CD4-positive, alpha-beta T cell treated with Interleukin-4 for 1 hour (primary cell): ENCODE measurements around the gene ZC3H12D.

Experiments
- DNase-seq, 2 donors: peaks; one replicate each; pipeline ENCODE4 v3.0.0-alpha.2; 2020 to 2022

Gene ZC3H12D

DNA sequence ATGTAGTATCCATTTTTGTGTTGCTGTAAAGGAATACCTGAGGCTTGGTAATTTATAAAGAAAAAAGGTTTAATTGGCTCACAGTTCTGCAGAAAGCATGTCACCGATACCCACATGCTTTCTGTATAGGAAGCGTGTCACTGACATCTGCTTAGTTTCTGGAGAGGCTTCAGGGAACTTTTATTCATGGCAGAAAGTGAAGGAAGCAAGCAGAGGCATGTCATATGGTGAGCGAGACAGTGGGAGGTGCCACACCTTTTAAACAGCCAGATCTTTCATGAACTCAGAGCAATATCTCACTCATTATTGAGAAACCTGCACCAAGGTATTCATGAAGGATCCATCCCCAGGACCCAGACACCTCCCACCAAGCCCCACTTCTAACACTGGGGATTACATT, 81.3 kb downstream of the ZC3H12D start:
- DNase-seq = no peak

DNA sequence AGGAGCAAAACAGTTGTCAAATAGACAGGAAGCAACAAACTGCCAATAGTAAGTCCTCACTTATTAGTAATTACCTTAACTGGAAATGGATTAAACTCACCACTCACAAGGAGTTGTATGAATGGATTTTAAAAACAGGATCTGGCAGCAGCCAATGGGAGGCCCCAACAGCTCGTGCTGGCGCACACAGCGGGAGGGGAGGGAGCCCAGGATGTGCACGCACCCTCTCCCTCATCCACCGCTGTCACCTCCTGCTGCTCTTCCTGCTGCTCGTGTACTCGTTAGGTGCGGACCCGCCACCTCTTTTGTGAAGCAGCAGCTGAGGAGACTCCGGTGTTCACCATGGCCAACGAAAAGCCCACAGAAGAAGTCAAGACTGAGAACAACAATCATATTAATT, 84.8 kb downstream of the ZC3H12D start, which contains the start of gene SUMO4:
Gene SUMO4, plus strand, starts transcription at position 213 of the 400 bp plus-strand sequence. Its CDS starts 130 bp downstream, at position 343.
- no peak for DNase-seq

DNA sequence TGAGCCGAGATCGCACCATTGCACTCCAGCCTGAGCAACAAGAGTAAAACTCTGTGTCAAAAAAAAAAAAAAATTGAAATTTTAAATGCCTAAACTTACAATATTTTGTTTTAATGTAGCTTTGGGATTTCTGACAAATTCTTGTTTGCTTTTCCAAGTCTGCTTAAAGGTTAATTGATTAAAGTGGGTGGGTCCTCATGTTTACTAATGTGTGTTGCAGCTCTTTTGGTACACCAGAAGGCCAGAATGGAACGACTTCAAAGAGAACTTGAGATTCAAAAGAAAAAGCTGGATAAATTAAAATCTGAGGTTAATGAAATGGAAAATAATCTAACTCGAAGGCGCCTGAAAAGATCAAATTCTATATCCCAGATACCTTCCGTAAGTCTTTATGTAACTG, 87.4 kb downstream of the ZC3H12D start:
- no peak for DNase-seq
